8988T (cell line): ENCODE measurements around the gene OR8S1.
"Not testable (repeated sequence)": the region's sequence is repeated elsewhere in the genome, so short reads cannot be mapped to it uniquely, and the experiment has no call there.

Experiments used
- DNase-seq: peaks from one replicate; pipeline ENCODE4 v3.0.0; 2011

Gene OR8S1

GRCh38 chr12:48525332-48525731 is at the start of gene OR8S1:
Gene OR8S1 (plus strand): TSS chr12:48525632. CDS start chr12:48525632, 0 bp downstream.
- DNase-seq = no peak

- no peak for DNase-seq
Measured at GRCh38 chr12:48482198-48482597, 43.2 kb upstream of the OR8S1 start, which contains the start of gene C12orf54. Gene C12orf54 (plus strand): TSS chr12:48482498. CDS start chr12:48483297, 799 bp downstream.

GRCh38 chr12:48482930-48483329 is 42.5 kb upstream of the OR8S1 start:
- DNase-seq = no peak

GRCh38 chr12:48486261-48486660 is 39.2 kb upstream of the OR8S1 start:
- no peak for DNase-seq

- no peak for DNase-seq
Measured at GRCh38 chr12:48486679-48487078, 38.8 kb upstream of the OR8S1 start.

- DNase-seq = no peak
Measured at GRCh38 chr12:48489012-48489411, 36.4 kb upstream of the OR8S1 start.

- DNase-seq = not testable (repeated sequence)
Measured at GRCh38 chr12:48489456-48489855, 36.0 kb upstream of the OR8S1 start.

GRCh38 chr12:48500281-48500680 is 25.2 kb upstream of the OR8S1 start:
- not testable (repeated sequence) for DNase-seq

- not testable (repeated sequence) for DNase-seq
Measured at GRCh38 chr12:48506836-48507235, 18.6 kb upstream of the OR8S1 start.

- no peak for DNase-seq
Measured at GRCh38 chr12:48508987-48509386, 16.4 kb upstream of the OR8S1 start.

GRCh38 chr12:48510111-48510510 is 15.3 kb upstream of the OR8S1 start:
- no peak for DNase-seq

GRCh38 chr12:48512855-48513254 is 12.6 kb upstream of the OR8S1 start:
- DNase-seq = no peak

GRCh38 chr12:48514728-48515127 is 10.7 kb upstream of the OR8S1 start:
- no peak for DNase-seq

- not testable (repeated sequence) for DNase-seq
Measured at GRCh38 chr12:48520381-48520780, 5.1 kb upstream of the OR8S1 start.

- DNase-seq = no peak
Measured at GRCh38 chr12:48527891-48528670, 2.6 kb downstream of the OR8S1 start.

GRCh38 chr12:48532601-48533000 is 7.2 kb downstream of the OR8S1 start:
- no peak for DNase-seq

GRCh38 chr12:48536602-48537001 is 11.2 kb downstream of the OR8S1 start:
- DNase-seq = no peak

- DNase-seq = no peak
Measured at GRCh38 chr12:48542300-48542928, 17.0 kb downstream of the OR8S1 start.

GRCh38 chr12:48545833-48546469 is 20.5 kb downstream of the OR8S1 start:
- DNase-seq = no peak

GRCh38 chr12:48547012-48547411 is 21.6 kb downstream of the OR8S1 start:
- DNase-seq = not testable (repeated sequence)

- not testable (repeated sequence) for DNase-seq
Measured at GRCh38 chr12:48551636-48552035, 26.2 kb downstream of the OR8S1 start.

GRCh38 chr12:48553666-48554343 is 28.4 kb downstream of the OR8S1 start:
- DNase-seq = not testable (repeated sequence)

GRCh38 chr12:48556631-48557030 is 31.2 kb downstream of the OR8S1 start:
- DNase-seq = no peak
